Right ventricle myocardium superior (tissue), 1 donor: ENCODE results near the gene C3orf33. TPM values are rescaled to one million over a fixed set of nuclear protein-coding genes. Genes with fewer than 3 reads are reported as not detected.

ENCODE experiments used
- ATAC-seq: fragments of 200-7000 bp; cut with Tn5 transposase; one replicate; pipeline ENCODE4 v1.9.1; 2020; ENCODE audit warnings: mild to moderate bottlenecking; ENCODE audit not compliant: poor library complexity
- DNase-seq: peaks from one replicate; pipeline ENCODE4 v3.0.0-alpha.2; 2020
- intact Hi-C: fragments of 100-400 bp; cut with DNase I; formaldehyde crosslinking; loops from one replicate; pipeline ENCODE4 v1.11.2; 2022
- total RNA-seq: library from RNA; stranded (reverse); fragmentation: NEBNext Ultra II Directional; extraction: Animal tissue kit (Norgen Biotek cat#: 25700); gene quantifications from one replicate; pipeline ENCODE4 v1.2.1, GENCODE V29; 2021
- donor health status: DM: no; HTN: yes; CAD: no; lungs with severe emphysema.

Gene C3orf33
- total RNA-seq, 1 donor from 2014 or later, result 7.0 TPM

DNA sequence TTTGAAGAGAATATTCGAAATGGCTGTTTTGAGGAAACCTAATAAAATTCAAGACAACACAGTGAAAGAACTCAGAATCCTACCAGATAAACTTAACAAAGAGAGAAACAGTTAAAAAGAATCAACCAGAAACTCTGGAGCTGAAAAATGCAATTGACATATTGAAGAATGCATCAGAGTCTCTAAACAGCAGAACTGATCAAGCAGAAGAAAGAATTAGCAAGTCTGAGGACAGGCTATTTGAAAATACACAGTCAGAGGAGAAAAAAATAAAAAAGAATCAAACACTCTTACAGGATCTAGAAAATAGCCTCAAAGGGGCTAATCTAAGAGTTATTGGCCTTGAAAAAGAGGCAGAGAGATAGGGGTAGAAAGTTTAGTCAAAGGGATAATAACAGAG lies 13.5 kb downstream of the C3orf33 start:
- ATAC-seq (no peak), DNase-seq (no peak)
- intact Hi-C loops, result no loop called here

DNA sequence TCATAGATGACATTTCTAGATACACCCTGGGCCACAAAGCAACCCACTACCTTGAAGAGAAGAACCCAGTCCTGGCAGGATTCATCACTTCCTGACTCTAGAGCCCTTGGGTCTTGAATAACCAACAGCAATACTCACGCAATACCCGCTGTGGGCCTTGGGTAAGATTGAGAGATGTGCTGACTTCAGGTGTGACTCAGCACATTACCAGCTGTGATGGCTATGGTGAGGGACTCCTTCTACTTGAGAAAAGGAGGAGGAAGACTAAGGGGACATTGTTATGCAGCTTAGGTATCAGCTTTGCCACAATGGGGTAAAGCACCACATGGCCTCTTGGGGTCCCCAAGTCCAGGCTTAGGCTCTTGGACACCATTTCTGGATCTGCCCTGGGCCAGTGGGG lies 14.9 kb downstream of the C3orf33 start:
- ATAC-seq (no peak), DNase-seq (no peak)
- intact Hi-C loops, result no loop called here

DNA sequence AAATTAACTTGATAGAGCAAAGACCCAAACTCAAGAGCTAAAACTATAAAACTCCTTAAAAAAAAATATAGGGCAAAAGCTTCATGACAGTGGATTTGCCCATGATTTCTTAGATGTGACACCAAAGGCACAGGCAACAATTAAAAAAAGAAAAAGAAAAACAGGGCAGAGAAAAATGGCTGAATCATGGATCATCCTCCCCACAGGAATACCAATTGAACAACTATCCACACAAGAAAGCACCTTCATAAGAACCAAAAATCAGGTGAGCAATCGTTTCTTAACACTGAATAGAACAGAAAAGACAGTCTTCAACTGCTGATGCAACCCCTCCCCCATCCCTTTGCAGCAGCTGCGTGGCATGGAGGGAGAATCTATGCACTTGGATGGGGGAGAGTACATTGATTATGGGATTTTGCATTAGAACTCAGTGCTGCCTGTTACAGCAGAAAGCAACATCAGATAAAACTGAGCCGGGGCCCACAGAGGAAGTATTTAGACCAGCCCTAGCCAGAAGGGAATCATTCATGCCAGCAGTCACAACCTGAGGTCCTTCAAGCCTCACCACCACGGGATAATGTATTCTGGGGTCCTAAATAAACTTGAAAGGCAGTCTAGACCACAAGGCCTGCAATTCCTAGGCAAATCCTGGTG lies 15.7 kb downstream of the C3orf33 start:
- ATAC-seq (no peak), DNase-seq (no peak)
- intact Hi-C loops, result no loop called here

DNA sequence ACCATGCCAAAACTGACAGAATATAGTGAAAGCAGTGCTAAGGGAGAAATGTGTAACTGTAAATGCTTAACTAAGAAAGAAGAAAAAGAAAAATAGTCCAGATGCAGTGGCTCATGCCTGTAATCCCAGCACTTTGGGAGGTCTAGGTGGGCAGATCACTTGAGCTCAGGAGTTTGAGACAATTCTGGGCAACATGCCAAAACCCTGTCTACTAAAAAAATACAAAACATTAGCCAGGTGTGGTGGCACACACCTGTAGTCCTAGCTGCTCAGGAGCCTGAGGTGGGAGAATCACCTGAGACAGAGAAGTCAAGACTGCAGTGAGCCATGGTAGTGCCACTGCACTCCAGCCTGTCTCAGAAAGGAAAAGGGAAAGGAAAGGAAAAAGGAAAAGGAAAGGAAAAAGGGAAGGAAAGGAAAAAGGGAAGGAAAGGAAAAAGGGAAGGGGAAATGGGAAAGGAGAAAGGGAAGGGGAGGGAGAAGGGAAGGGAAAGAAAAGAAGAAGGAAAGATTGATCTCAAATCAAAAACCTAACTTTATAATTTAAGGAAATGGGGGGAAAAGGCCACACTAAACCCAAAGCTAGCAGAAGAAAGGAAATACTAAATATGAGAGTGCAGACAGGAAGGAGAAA lies 20.3 kb downstream of the C3orf33 start:
- intact Hi-C loops, result no loop called here

DNA sequence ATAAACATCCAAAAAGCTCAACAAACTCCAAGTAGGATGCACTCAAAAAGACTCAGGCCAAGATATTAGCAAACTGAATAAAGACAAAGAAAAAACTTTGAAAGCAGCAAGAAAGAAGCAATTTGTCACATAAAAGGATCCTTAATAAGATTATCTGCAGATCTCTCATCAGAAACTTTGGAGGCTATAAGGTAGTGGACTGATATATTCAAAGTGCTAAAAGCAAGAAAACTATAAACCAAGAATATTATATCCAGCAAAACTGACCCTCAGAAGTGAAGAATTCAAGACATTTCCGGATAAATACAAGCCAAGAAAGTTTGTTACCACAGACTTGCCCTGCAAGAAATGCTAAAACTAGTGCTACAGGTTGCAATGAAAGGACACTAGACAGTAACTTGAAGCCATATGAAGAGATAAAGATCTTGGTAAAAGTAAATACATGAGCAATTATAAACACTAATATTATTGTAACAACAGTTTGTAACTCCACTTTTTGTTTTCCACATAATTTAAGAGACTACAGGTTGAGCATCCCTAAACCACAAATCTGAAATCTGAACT lies 23.6 kb downstream of the C3orf33 start:
- ATAC-seq (no peak), DNase-seq (no peak)
- intact Hi-C loops, result no loop called here

More for the DNA sequence above, 20.3 kb downstream of the C3orf33 start:
- ATAC-seq (no peak), DNase-seq (no peak)

DNA sequence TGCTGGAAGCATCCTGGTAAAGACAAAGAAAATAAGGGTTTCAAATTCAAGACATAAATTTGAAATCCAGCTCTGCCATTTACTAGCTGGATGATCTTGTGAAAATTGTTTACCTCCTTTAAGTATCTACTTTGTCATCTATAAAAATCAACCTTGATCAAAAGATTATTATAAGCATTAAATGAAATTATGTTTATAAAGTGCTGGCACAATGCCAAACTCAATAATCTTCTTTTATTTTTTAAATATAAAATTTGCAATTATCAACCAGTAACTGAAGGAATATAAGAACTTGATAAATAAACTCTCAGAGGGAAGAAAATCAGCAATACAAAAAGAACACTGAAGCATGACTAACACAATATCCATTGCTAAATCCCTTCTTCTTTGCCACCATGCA lies 25.8 kb downstream of the C3orf33 start:
- intact Hi-C loops, result no loop called here
- no peak for ATAC-seq
- no peak for DNase-seq

DNA sequence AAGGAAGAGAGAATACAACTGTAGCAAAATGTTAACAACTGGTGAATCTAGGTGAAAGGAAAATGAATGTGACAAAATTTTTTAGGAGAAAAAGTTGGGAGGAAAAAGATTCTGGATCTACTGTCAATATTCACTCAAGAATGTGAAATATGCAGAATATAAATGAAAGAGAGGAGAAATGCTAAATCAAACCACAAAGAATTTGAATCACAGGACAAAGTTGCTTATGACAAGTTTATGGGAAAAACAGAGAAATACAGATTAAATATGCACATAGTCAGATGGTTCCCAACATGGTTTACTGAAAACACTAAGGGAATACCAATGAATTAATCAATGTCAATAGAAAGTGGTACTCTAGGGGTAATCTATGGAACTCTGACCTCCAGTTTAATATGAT lies 27.6 kb downstream of the C3orf33 start:
- ATAC-seq, result no peak
- intact Hi-C loops, result no loop called here
- DNase-seq, result no peak

DNA sequence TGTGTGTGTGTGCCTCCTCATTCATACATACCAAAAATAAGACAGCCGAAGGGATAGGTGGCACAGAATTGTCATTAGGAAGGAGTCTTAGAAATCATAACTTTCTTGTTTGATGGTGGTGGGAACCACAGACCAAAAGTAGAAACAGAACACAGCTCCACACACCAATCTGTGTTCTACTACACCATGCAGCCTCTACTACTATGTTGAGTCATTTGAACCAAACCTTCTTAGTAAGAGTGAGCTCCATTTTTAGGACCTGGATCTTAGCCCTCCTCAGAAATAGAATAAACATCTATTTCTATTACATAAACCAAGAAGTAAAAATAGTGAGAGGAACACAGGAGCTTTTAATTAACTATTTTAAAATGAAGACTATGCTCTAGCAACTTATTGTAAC lies 33.3 kb downstream of the C3orf33 start:
- no peak for DNase-seq
- intact Hi-C loops, result no loop called here
- no peak for ATAC-seq

DNA sequence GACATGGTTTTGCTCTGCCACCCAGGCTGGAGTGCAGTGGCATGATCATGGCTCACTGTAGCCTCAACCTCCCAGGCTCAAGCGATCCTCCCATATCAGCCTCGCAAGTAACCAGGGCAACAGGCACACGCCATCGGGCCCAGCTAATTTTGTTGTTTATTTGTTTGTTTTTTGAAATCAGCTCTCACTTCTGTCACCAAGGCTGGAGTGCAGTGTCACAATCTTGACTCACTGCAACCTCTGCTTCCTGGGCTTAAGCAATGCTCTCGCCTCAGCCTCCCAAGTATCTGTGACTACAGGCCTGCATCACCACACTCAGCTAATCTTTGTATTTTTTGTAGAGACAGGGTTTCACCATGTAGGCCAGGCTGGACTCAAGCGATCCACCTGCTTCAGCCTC lies 35.0 kb downstream of the C3orf33 start:
- no peak for DNase-seq
- ATAC-seq, result no peak

DNA sequence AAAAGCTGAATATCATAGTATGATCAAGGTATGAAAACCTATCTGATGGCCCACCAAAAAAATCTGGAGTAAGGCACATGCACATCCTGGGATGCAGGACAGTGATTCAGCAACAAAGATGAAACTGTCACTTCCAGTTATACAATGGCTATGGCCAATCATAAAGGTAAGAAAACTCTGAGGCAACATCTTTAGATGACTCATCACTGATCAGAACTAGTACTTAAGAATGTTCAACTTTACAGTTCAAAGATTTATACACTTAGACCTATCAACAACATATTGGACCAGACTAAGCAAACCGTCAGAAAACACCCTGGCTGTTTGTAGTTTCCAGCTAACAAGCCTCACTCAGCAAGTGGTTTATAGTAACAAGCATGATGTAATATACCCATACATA lies 39.9 kb downstream of the C3orf33 start:
- no peak for ATAC-seq
- intact Hi-C loops, result no loop called here
- DNase-seq, result no peak

More for the DNA sequence above, 35.0 kb downstream of the C3orf33 start:
- intact Hi-C loops, result no loop called here

DNA sequence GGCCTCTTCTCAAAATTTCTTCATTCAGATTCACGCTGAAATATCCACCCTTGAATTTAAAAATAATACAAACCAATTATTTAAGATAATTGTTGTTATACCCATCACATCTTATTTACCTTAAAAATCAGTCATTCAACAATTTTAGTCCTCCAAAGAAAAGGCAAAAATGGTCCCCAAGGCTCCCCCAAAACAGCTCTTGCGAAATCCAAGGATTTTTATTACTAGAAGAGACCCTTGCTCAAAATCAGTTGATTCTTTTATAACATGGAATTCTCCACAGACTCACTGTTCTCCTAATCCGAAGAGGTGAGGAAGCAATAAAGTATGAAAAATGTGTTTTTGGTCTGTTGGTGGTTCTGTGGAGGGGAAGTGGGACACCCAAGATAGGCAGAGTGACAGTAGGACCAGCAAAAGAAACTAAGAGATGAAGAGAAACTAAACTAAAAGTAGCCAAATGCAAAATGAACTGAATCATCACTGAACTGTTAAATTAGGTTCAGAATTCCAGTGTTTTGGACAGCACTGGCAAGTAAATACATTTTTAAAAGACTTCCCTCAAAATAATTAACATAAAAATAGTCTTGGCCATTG lies 42.1 kb downstream of the C3orf33 start:
- intact Hi-C loops, result no loop called here
- ATAC-seq (no peak), DNase-seq (no peak)

DNA sequence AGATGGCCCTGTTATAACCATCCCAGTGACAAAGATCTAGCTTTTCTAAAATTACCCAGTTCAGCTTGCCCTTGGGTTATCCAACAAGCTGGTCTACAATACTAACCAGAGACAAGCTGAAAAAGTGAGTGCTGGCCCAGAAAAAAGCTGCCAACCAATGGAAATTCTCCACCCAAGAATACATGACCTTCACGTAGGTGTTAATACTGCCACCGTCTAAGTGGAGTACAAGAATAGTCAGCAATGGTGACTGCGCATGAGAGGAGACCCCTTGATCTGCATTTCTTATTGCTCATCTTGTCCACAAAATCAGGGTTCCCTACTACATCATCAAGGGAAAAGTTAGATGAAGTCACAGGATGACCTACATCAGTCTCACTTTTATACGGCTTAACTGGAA lies 45.4 kb downstream of the C3orf33 start:
- ATAC-seq (no peak), DNase-seq (no peak)
- intact Hi-C loops, result no loop called here

DNA sequence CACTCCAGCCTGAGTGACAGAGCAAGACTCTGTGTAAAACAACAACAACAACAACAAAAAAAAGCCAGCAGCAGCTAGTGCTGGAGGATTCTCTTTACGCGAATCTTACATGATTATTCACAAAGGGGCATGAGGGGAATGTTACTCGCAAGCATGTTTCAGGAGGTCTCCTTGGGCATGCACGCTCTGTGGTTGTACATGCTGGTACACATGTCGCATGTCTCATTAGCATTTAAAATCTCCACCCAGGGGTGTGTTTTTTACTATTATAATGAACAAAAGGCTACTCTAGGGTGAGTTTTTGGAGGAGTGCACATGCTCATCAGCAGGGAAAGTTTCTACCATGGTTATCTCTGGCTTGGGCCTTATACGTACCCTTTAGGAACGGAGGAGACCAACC lies 48.5 kb downstream of the C3orf33 start:
- DNase-seq, result no peak
- intact Hi-C loops, result loop anchor here (10.0 kb wide), 1 partner anchor 117 kb away; the partner anchor contains the start of gene GMPS
- no peak for ATAC-seq

DNA sequence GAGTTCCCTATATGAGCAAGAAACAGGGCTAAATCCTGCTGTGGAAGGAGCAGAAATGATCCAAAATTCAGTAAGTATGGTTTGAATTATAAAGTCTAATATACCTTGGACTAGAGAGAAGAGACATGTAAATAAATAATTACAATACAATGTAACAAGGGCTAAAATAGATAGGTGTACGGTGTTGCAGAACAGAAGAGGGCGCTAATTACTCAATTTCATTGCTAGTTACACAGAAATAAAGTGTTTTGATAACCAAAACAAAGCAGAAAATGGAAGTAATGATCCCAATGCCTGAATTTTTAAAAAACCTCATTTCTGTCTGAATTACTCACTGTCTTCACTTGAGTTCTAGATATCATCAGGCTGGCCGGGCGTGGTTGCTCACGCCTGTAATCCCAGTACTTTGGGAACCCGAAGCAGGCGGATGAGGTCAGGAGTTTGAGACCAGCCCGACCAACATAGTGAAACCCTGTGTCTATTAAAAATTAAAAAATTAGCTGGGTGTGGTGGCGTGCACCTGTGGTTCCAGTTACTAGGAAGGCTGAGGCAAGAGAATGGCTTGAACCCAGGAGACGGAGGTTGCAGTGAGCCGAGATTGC lies 52.9 kb downstream of the C3orf33 start:
- intact Hi-C loops, result loop anchor here (10.0 kb wide), 1 partner anchor 122 kb away; the partner anchor contains the start of gene GMPS
- DNase-seq (no peak), ATAC-seq (no peak)

DNA sequence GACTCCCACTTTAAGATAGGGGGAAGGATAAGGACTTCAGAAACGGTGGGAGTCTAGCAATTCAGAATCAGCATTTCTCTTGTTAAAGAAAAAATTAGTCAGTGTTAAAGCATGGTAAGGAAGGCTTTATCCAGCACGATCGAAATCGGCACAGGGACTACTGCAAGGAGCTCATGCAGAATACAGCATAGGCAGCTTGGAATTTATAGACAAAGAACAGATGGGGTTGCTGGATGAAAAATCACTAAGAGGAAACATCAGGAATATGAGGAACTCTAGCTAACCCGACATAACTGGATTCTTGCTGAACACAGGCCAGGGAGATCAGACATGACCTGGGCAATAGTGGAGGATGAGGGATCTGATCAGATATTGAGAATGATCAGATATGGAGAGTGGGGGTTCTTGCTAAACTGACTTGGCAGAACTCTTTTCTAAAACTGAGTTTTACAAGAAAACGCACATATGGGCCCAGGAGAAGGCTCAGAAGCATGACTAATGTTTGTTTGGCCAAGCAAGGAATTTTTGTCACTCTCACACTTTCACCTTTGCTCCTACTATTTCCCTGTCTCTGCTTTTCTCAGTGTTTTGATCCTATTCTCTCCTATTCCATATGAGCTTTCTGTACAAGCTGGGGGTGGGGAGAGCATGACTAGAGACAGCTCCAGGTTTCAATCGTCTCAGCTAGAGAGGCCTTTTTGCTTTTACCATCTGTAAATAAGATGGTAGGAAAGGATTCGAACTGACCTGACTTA lies 57.3 kb downstream of the C3orf33 start:
- no peak for ATAC-seq
- DNase-seq, result no peak
- intact Hi-C loops, result no loop called here

DNA sequence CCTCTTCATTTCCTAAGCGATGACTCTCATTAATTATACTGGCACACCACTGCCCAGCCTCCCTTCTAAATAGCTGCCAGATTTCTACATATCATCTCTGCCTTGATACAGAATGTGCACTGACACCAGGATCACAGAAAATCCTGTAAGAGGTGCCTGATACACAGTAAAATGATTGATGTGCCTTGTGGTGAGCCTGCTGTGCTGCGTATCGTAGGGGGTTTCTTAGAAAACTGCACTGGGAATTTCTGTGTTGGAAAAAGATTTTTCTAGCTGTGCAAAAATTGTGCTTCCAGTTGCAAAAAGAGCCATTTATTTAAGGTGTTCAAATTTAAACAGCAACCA lies 58.2 kb downstream of the C3orf33 start:
- DNase-seq (no peak), ATAC-seq (no peak)
- intact Hi-C loops, result no loop called here

DNA sequence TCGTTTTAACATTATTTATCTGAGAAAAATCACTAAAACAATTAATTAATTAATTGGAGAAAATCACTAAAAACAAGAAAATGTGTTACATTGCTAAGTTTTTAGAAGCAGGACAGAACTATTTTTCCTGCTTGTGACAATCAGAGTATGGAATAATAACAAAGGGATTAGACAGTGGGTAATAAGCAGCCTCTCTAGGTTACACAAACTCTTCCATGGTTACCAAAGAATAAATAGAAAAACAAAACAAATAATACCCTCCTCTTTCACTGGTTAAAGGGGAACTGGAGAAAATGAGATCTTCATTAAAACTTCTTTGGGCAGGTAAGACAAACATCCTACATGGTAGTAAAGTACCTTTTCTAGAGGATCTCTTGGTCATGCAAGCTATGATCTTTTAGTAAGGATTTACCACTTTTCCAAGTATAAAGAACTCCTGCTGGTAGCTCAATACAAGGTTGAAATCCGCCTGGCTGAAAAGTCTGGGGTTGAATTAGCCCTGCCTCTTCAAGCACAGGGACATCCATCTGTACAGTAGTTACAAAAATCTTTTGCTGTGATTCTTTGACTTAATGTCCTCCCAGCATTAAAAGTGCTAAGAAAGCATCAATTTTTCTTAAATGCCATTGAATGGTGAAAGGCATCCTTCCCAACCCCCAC lies 58.7 kb downstream of the C3orf33 start:
- intact Hi-C loops, result no loop called here
- ATAC-seq, result no peak

DNA sequence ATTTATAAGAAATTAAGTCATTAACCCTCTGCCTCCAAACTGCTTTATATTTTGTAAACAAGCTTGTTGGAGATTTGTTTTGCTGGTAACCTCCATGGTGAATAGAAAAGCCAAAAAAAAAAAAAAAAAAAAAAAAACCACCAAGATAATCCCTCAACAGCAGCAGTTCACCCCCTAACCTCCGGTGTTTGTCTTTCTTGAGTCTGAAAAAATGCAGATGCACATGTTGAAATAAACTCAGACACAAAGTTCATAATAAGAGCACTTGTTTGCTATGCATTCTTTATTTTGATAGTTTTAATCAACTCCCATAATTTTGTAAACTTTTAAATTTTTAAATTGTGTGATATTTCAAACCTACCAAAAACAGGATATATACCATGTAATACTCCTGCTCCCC lies 59.4 kb downstream of the C3orf33 start:
- DNase-seq (no peak), ATAC-seq (no peak)
- intact Hi-C loops, result no loop called here

More for the DNA sequence above, 58.7 kb downstream of the C3orf33 start:
- DNase-seq, result no peak
